ENCODE measurements around the gene C20orf173.
"Not testable (repeated sequence)": the region's sequence is repeated elsewhere in the genome, so short reads cannot be mapped to it uniquely, and the experiment has no call there.

Gene C20orf173, protein sequence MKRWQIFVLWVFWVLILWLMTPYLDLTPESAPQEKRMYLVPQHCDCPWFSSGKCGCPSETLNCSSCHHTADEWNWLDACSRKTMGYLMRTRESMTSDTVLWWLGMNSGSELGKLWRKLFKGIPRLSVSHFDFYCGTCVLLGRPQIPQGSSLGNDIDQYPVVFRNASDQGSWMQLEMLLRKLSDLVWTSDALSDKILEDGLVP

DNA sequence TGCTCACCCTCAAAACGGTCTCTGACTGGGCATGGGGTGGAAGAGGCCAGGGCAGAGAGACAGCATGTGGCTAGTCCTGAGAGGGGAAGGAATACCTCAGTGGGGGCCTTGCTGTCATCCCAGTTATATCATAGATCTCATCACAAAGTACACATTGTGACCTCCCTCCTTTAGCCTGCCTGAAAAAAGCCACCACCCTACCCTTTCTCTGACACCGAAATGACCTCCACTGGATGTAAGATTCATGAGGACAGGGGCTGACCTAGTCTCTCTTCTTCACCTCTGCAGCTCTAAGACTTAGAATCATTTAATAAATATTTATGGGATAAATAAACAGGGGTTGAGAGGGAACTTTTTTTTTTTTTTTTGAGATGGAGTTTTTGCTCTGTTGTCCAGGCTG is at the start of gene C20orf173:
TSS of gene C20orf173 (minus strand) at position 101 of the 400 bp plus-strand sequence. CDS start 279 bp downstream, outside the sequence.
- no peak for FAIRE-seq

DNA sequence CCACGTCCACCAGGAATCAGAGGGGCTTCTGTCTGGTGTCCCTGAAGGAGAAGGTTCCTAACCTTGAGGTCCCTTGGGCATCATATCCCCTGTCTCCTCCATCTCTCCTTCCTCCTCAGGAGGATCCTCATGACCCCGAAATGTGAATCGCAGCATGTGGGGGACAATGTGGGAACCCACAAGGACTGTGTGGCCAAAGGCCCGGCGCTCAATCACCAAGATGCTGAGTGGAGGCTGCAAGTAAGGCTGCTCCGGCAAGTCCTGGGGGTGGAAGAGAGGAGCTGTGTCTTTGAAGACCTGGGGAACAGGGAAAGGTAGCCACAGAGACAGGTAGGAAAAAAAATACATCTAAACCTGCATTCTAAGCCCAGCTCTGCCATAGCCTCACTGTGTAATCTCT is 49.7 kb upstream of the C20orf173 start:
- no peak for FAIRE-seq

DNA sequence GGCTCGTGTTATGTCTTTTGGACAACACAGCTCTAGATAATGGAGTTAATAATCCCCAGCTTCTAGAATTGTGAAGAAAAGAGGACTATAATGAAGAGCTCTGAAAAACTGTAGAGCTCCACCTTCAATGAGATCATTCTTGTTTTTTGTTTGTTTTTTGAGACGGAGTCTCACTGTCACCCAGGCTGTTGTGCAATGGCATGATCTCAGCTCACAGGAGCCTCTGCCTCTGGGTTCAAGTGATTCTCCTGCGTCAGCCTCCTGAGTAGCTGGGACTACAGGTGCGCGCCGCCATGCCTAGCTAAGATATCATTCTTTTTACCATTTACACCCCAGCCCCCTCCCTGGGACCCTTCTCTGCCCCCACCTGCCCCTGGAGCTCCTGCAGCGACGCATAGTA is 49.0 kb upstream of the C20orf173 start:
- no peak for FAIRE-seq

DNA sequence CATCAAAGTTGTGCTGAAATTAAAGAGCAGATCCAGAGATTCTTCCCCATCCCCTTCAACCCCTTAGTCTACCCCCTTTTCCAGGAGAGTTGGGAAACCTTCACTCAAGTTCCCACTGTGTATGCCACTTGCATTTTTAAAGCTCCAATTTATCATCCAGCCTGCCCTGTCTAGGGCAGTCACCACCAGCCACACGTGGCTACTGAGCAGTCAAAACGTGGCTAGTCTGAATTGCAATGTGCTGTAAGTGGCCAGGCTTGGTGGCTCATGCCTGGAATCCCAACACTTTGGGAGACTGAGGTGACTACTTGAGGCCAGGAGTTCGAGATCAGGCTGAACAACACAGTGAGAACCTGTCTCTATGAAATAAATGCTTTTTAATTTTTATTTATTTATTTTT is 47.4 kb upstream of the C20orf173 start:
- no peak for FAIRE-seq

DNA sequence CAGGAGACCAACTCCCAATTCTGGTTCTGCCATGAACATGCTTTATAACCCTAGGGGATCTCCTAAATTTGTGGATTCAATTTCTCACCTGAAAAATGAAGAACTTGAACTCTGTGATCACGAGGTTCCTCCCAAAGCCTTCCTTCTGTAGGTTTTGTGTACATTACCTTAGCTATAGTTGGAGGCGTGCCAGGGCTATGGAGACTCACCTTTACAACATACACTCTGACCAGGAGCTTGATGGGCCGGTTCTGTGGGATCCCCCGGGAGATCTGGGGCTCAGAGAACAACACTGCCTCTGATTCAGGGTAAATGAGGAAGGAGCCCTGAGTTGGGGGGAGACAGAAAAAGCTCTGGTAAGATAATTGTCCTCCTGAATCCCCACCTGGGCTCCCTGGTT is 46.5 kb upstream of the C20orf173 start:
- FAIRE-seq: no peak

DNA sequence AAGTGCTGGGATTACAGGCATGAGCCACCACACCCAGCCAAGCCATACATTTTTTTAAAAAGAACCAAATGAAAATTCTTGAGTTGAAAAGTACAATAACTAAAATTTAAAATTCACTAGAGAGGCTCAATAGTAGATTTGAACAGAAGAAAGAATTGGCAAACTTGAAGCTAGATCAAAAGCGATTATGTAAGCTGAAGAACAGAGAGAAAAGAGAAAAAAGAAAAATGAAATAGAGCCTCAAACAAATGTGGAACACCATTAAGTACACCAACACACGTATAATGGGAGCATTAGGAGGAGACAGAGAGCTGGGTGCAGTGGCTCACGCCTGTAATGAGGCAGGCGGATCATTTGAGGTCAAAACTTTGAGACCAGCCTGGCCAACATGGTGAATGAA is 43.4 kb upstream of the C20orf173 start:
- no peak for FAIRE-seq

DNA sequence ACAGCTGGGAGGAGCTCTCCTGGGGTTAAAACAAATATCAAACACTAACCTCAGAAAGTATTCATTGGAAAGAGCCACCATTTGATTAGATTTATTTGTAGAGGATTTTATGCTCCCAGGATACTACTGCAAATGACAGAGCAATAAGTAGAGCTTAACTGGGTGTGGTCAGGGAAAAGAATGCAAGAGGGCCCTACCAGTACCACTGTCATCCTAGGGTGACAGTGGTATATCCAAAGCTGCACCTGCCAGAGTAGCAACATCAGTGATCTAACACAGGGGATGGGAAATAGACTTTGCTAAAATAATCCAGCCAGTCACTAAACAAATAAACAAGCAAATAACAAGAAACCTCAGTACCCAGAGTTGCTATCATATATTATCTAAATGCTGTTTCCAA is 42.1 kb upstream of the C20orf173 start:
- no peak for FAIRE-seq

DNA sequence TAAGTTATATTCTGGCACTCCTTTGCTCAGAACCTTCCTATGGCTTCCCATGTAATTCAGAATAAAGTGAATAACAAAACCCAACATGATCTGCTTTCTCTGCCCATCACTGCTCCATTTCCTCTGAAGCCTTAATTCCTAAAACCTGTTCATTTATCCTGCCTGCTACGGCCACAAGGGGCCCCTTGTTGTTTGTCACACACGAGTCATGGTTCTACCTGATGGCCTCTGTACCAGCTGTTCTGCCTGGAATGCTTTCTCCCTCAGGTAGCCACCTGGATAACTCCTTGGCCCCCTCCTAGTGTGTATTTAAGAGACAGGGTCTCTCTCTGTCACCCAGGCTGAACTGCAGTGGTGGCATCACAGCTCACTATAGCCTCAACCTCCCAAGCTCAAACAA is 39.2 kb upstream of the C20orf173 start:
- FAIRE-seq: no peak

DNA sequence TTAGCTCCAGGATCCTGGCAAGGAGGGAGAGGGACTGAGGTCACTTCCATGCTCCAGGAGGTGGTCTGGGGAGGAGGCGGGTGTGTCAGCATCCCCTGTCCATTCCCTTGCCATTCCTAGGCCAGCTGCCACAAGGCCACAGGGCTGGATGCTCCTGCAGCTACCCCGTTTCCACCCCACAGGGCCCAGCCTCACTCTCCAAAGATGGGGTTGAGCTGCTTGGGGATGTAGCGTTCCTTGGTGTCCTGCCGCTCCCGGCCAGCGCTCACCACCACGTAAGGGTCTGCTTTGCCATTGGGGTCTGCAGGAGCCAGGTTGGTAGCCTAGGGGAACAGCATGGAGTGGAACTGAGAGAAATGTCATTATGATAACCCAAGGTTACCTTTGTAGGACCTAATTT is 35.5 kb upstream of the C20orf173 start:
- no peak for FAIRE-seq

DNA sequence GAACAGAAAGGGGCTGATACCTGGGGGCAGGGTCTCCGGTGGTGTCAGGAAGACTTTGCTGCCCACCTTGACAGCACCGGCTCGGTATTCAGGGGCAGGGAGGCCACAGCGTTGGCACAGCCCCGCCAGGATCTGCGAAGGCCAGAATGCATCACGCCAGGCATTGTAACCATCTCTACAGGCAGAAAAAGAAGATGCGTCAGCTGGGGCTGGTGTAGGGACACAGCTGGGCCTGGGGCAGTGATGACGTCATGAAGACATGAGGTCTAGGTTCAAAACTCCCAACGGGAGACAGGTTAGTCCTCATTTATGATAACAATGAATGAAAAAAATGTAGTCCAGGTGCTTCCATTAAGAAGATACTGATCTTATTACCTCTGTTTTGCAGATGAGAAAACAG is 34.4 kb upstream of the C20orf173 start:
- no peak for FAIRE-seq

DNA sequence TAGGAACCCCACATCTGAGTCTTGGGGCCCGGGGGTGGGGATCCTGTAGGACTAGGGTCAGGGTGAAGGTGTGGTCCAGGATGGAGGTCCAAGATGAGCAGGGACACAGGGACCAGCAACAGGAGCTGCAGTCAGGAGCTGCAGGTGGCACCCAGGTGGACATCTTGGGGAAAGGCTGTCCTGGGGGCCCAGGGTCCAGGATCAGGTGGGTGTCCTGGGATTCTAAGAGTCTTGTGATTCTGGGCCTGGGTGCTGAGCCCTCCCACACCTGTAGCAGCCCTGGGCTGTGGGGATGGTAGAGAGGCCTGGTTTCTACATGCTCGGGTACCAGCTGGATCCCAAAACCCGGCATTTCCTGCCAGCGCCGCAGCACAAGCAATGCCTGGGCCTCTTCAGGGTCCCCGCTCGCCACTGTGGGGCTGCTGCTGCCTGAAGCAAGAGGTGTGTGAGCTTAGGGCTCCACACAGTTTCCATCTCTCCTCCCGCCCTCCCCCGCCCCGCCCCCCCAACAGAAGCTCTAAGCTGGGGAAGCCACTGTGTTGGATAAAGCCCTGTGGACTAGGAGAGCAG is 33.2 kb upstream of the C20orf173 start:
- no peak for FAIRE-seq

DNA sequence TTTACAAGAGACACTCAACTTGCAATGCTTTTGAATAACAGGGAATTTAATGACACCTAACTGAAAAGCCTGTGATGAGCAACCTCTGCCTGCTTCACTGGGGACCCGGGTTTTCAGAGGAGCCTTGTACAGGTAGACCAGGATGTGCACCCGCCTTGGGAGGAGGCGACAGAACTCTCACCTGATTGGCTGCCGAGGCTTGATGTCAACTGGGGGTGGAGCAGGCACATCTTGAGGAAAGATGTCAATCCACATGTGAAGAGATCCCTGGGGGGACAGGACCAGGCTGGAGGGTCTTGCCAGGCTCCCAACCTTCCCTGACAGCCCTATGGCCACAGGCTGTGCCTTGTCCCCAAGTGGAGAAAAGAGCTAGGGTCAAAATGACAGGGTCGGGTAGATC is 32.2 kb upstream of the C20orf173 start:
- no peak for FAIRE-seq

DNA sequence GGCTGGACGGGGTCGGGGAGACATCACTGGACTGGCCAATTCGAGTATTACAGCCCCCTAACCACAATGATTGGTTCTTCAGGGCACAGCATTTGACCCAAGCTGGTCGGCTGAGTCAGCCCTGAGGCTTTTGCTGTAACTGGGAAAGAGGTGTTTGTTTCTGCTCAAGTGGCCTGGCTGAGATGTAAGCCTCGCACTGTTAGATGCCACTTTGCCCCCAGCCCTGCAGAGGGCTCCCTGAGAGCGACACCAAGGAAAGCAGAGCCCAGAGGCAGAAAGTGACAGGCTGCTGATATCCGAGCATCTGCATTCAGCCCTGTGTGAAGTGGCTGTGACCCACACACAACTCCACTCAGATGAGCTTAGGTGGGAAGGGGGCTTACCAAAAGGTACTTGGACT is 31.8 kb upstream of the C20orf173 start:
- FAIRE-seq: no peak

DNA sequence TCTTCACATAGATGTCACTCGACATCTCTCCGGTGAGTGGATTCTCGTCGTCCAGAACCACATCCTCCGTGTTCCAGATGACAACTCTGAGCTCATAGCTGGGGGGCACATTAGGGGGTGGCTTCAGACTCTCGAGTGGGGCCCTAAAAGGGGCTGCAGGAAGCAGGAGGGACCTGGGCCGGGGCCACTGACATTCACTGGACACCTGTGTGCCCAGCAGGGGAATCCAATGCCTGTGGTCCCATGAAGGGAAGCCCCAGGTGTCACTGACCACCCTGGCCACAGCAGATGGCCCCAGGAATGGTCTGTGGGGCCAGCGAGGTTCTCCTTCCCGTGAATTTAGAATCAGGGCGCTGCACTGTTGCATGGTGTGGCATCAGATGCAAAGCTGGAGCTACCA is 31.1 kb upstream of the C20orf173 start:
- FAIRE-seq: no peak

DNA sequence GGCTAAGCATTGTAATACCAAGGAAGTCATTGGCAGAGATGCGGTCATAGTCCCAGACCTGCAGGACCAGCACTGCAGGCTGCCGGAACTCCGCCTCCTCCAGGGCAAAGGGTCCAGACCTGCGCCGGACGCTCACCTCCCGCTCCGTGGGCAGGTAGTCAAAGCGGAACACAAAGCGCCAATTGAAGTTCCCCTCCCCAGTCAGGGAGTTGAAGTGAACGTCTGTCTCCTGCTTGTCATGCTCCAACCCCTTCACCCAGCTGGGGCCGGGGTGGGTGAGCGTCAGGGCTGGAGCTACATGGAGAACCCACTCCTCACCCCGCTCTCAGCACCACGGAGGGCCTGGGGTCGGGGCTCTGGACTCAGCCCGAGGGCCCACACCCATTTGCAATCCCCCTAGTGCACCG is 30.7 kb upstream of the C20orf173 start:
- no peak for FAIRE-seq

DNA sequence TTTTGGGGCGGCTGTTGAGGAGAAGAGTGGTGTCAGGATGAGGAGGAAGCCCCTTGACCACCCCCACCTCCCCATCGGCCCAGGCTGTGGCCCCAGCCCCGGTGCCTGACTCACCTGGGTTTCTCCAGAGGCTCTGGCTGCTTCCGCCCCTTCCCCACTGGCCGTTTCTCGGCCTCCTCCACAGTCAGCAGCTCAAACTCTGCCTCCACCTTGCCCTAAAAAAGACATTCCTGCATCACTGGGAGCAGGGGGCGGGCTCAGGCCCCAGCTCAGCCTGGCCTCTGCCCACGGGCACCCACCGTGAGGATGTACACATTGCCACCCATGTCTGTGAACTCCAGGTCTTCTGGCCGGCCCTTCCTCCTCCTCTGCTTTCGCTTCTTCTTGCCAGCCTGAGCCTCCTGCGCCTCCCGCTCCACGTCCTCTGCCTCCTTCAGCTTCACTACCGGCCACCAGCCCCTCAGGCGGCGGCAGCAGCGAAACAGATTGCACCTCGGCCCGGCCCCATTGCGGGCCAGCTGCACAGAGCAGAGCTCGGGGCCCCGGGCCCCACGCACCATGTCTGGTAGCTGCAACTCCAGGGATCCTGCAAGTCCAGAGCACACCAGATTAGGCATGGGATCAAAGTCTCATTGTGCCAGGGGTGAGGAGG is 29.7 kb upstream of the C20orf173 start:
- no peak for FAIRE-seq

DNA sequence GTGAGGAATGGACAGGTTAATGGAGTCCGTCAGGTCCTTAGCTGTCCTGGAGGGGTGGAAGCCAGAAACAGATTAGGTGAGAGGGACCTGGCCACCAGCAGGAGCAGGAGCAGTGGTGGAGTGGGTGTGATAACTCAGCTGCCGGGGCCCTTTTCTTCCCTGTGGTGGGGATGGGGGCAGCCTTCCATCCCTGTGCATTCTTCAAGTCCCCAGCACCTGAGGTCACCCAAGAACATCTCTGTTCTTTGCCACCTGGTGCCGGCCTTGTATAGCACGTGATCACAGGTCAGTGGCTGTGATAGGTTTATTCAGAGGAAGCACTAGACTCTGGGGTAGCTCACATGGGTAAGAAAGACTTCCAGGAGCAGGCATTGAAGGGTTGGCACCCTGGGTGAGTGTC is 29.0 kb upstream of the C20orf173 start:
- FAIRE-seq: no peak

DNA sequence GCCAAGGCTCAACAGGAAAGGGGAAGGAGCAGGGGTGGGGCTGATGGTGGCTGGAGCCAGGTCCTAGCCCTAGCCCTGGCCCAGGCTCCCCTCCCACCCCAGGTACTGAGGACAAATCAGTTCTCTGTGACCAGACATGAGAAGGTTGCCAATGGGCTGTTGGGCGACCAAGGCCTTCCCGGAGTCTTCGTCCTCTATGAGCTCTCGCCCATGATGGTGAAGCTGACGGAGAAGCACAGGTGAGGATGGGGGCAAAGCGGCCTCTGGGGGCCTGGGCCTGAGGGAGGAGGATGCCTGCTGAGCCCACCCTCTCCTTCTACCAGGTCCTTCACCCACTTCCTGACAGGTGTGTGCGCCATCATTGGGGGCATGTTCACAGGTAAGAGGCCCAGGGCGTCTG is 27.4 kb upstream of the C20orf173 start:
- FAIRE-seq: no peak

DNA sequence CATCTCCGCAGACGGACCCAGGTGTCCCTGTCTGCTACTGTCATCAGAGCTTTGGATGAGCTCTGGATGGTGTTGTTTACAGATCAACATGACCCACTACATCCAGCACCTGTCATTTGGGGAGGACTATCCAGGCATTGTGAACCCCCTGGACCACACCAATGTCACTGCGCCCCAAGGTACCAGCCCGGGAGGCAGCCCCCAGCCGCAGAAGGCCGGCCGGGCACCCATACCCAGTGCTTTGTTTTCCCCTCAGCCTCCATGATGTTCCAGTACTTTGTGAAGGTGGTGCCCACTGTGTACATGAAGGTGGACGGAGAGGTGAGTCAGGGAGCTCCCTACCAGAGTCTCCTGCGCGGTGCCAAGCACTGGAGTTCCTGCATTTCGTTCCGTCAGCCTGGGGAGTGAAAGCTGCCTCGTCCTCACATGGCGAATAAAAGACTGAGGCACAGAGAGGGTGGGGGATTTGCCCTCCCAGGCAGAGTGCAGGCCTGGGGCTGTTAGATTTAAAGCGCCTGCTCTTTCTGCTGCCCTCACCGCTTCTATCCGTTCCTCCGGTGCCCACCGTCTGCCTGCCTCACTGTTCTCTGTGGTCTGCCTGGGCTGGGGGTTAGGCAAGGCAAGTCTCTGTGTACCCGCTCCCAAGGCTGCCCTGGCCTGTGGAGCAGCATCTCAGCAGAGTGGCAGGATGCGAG is 26.6 kb upstream of the C20orf173 start:
- FAIRE-seq: no peak

DNA sequence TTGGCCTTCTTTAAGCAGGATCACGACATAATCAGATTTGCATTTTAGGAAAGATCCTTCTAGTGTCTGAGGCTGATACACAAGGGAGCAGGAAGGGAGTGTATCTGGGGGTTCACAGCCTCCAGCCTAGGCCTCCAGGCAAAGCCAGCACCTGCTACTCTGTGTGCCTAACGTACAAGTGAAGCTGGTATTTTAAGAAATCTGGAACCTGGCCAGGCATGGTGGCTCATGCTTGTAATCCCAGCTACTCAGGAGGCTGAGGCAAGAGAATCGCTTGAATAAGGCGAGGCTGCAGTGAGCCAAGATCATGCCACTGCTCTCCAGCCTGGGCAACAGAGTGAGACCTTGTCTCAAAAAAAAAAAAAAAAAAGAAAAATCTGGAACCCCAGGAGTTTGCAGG is 26.0 kb upstream of the C20orf173 start:
- FAIRE-seq: not testable (repeated sequence)

DNA sequence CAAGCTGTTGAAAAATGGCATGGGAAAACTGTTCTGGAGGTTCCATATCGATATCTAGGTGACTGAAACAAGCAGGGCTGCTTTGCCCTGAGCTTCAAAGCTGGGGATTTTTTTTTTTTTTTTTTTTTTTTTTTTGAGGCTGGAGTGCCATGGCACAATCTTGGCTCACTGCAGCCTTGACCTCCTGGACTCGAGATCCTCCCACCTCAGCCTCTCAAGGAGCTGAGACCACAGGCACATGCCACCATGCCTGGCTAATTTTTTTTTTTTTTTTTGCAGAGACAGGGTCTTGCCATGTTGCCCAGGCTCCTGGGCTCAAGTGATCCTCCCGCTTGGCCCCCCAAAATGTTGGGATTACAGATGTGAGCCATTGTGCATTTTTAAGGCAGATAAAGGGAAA is 23.5 kb upstream of the C20orf173 start:
- no peak for FAIRE-seq

DNA sequence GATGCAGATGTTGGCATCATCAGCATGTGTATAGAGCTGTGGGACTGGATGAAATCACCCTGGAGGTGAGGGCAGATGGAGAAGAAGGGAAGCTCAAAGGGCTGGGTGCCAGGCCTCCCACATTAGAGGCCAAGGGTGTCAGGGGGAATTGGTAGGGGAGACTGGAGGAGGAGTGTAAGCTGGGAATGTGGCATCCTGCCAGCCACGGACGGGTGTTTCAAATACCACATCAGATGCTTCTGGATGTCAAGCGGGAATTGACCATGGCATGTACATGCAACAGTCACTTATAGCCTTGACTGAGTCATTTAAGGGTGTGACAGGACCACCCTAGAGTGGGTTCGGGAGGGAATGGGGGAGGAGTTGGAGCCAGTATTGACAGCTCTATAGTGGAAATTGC is 22.1 kb upstream of the C20orf173 start:
- FAIRE-seq: no peak

DNA sequence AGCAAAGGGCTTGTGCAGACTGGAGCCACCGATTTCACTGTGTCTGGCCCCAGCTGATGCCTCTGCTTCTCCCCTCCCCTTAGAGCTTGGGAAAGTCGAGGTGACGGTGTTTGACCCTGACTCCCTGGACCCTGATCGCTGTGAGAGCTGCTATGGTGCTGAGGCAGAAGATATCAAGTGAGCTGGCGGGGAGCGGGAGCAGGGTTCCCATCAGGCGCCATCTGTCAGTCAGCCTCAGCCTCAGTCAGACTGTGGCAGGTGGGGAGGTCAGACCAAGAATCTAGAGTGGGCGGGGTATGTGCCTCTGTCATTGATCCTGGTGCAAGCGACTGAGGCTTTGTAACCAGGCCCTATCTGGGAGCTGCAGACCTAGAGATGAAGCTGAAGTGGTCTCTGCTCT is 17.9 kb upstream of the C20orf173 start:
- FAIRE-seq: no peak

DNA sequence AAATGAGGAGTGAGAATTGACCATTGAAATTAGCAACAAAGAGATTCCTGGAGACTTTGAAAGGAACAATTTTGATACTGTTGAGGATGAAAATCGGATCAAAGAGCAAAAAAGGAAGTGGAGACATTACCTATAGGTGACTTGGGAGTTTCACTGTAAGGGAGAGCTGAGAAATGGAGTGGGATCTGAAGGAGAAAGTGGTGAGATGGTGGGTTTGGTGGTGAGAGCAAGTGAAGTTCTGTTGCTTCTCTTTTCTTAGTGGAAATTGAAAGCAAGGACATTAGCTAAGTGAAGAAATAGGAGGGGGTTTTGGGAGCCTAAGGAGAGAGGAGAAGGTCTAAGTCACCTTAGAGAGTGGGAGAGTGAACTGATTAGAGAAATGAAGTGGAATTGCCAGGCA is 16.7 kb upstream of the C20orf173 start:
- FAIRE-seq: no peak
